HEK293 (cell line): Measurements from ENCODE around the gene UBE2Q2.

Experiments used
- CTCF ChIA-PET: fragments of 350-600 bp; formaldehyde crosslinking; extraction: SDS; loops from one replicate; lab custom pipeline; 2021; ENCODE audit warnings: antibody characterized with exemption; lab: Yijun Ruan, JAX
- POLR2A ChIA-PET: fragments of 300-600 bp; formaldehyde crosslinking; extraction: SDS; loops from one replicate; lab custom pipeline; 2020; ENCODE audit warnings: antibody characterized with exemption, inconsistent platforms; lab: Yijun Ruan, JAX
- H3K27ac ChIP-seq: fragments of 200-500 bp; sonication (Bioruptor generic); 2 replicates; pipeline ENCODE4 v1.5.1; 2014; ENCODE audit warnings: low read depth, low read length, control low read depth, inconsistent platforms; ENCODE audit errors: extremely low read depth
- H3K36me3 ChIP-seq, 2 experiments: fragments of 200-500 bp in 1 of 2; sonication (Bioruptor generic) in 1 of 2; 1 replicate in 1 of 2; 2 replicates in 1 of 2; pipeline ENCODE4 v1.5.1; 2014 to 2017; ENCODE audit warnings: inconsistent platforms in 2 of 2, low read length in 2 of 2; ENCODE audit not compliant: control insufficient read depth in 2 of 2, insufficient read depth in 1 of 2
- H3K4me1 ChIP-seq: fragments of 200-500 bp; sonication (Bioruptor generic); 2 replicates; pipeline ENCODE4 v1.5.1; 2014; ENCODE audit warnings: mild to moderate bottlenecking, low read length, inconsistent platforms; ENCODE audit not compliant: control insufficient read depth, insufficient read depth
- H3K4me3 ChIP-seq: 2 replicates; pipeline ENCODE4 v1.5.1; 2011; ENCODE audit warnings: low read depth, mild to moderate bottlenecking, control low read depth, low read length, moderate library complexity
- H3K9me3 ChIP-seq: fragments of 200-500 bp; sonication (Bioruptor generic); 2 replicates; pipeline ENCODE4 v1.5.1; 2014; ENCODE audit warnings: low read depth, low read length, inconsistent platforms; ENCODE audit not compliant: control insufficient read depth, insufficient read depth
- BCL11B ChIP-seq: fragments of 450-650 bp; formaldehyde crosslinking; IDR thresholded peaks from 2 replicates; pipeline ENCODE4 v1.5.1; 2016; ENCODE audit warnings: low read depth, missing biosample characterization, missing genetic modification characterization
- GLI4 ChIP-seq: fragments of 450-650 bp; formaldehyde crosslinking; IDR thresholded peaks from 2 replicates; pipeline ENCODE4 v1.5.1; 2016; ENCODE audit warnings: missing biosample characterization, missing genetic modification characterization
- KLF16 ChIP-seq: fragments of 450-650 bp; formaldehyde crosslinking; IDR thresholded peaks from 2 replicates; pipeline ENCODE4 v1.5.1; 2017; ENCODE audit warnings: missing biosample characterization, missing genetic modification characterization
- PRDM2 ChIP-seq: fragments of 450-650 bp; formaldehyde crosslinking; IDR thresholded peaks from 2 replicates; pipeline ENCODE4 v1.5.1; 2016; ENCODE audit warnings: missing biosample characterization, missing genetic modification characterization, borderline replicate concordance
- SCRT2 ChIP-seq: fragments of 450-650 bp; formaldehyde crosslinking; IDR thresholded peaks from 2 replicates; pipeline ENCODE4 v1.5.1; 2016; ENCODE audit warnings: missing biosample characterization, missing genetic modification characterization
- TCF7L2 ChIP-seq: IDR thresholded peaks from 2 replicates; pipeline ENCODE4 v1.6.1; 2011; ENCODE audit warnings: low read depth, mild to moderate bottlenecking, inconsistent platforms, low read length, moderate library complexity, borderline replicate concordance
- ZNF140 ChIP-seq: fragments of 450-650 bp; formaldehyde crosslinking; IDR thresholded peaks from 2 replicates; pipeline ENCODE4 v1.5.1; 2016; ENCODE audit warnings: missing biosample characterization, missing genetic modification characterization
- ZNF157 ChIP-seq: fragments of 450-650 bp; formaldehyde crosslinking; IDR thresholded peaks from 2 replicates; pipeline ENCODE4 v1.5.1; 2016; ENCODE audit warnings: missing biosample characterization, missing genetic modification characterization
- ZNF211 ChIP-seq: fragments of 450-650 bp; formaldehyde crosslinking; IDR thresholded peaks from 2 replicates; pipeline ENCODE4 v1.5.1; 2016; ENCODE audit warnings: low read depth, missing biosample characterization, missing genetic modification characterization
- ZNF266 ChIP-seq: fragments of 450-650 bp; formaldehyde crosslinking; IDR thresholded peaks from 2 replicates; pipeline ENCODE4 v1.5.1; 2016; ENCODE audit warnings: missing biosample characterization, missing genetic modification characterization, low read depth
- ZNF302 ChIP-seq: fragments of 450-650 bp; formaldehyde crosslinking; IDR thresholded peaks from 2 replicates; pipeline ENCODE4 v1.5.1; 2016; ENCODE audit warnings: missing biosample characterization, missing genetic modification characterization, low read depth
- ZNF311 ChIP-seq: fragments of 450-650 bp; formaldehyde crosslinking; IDR thresholded peaks from 2 replicates; pipeline ENCODE4 v1.5.1; 2017; ENCODE audit warnings: missing biosample characterization, missing genetic modification characterization, borderline replicate concordance
- ZNF433 ChIP-seq: fragments of 450-650 bp; formaldehyde crosslinking; IDR thresholded peaks from 2 replicates; pipeline ENCODE4 v1.5.1; 2016; ENCODE audit warnings: missing biosample characterization, missing genetic modification characterization, low read depth
- ZNF449 ChIP-seq: fragments of 450-650 bp; formaldehyde crosslinking; IDR thresholded peaks from 2 replicates; pipeline ENCODE4 v1.5.1; 2017; ENCODE audit warnings: missing biosample characterization, mild to moderate bottlenecking, missing genetic modification characterization, moderate library complexity
- ZNF596 ChIP-seq: fragments of 450-650 bp; IDR thresholded peaks from 2 replicates; pipeline ENCODE4 v1.5.0; 2018; ENCODE audit warnings: missing biosample characterization, mild to moderate bottlenecking, missing genetic modification characterization, moderate library complexity
- ZNF639 ChIP-seq: fragments of 450-650 bp; formaldehyde crosslinking; IDR thresholded peaks from 2 replicates; pipeline ENCODE4 v1.5.1; 2016; ENCODE audit warnings: missing biosample characterization, missing genetic modification characterization
- ZNF658 ChIP-seq: fragments of 450-650 bp; formaldehyde crosslinking; IDR thresholded peaks from 2 replicates; pipeline ENCODE4; 2016; ENCODE audit warnings: missing biosample characterization, missing genetic modification characterization
- ZNF707 ChIP-seq: fragments of 450-650 bp; formaldehyde crosslinking; IDR thresholded peaks from 2 replicates; pipeline ENCODE4 v1.5.1; 2016; ENCODE audit warnings: missing biosample characterization, missing genetic modification characterization
- ZSCAN5A ChIP-seq: fragments of 450-650 bp; formaldehyde crosslinking; IDR thresholded peaks from 2 replicates; pipeline ENCODE4 v1.5.1; 2016; ENCODE audit warnings: missing biosample characterization, missing genetic modification characterization

The UBE2Q2 gene

GRCh38 chr15:75916978-75917377 lies 73.7 kb downstream of the UBE2Q2 start:
- H3K4me1 ChIP-seq: peaks cover 3% of the 10 kb centered on the region; the same call in 1 of the 2 replicates
- no peaks in the 10 kb centered on the region for H3K9me3 ChIP-seq
- no peak overlapping the region for H3K4me3 ChIP-seq
- TF ChIP-seq ZNF311 (tag by site-specific recombination) (no peak), KLF16 (tag by site-specific recombination) (no peak), ZNF433 (tag by site-specific recombination) (no peak), ZNF211 (tag by site-specific recombination) (no peak), ZNF266 (tag by site-specific recombination) (no peak), ZNF140 (tag by site-specific recombination) (no peak), TCF7L2 (no peak), ZNF596 (tag by site-specific recombination) (no peak), ZNF302 (tag by site-specific recombination) (no peak), ZNF449 (tag by site-specific recombination) (no peak), PRDM2 (tag by site-specific recombination) (no peak), BCL11B (tag by site-specific recombination) (no peak), ZNF157 (tag by site-specific recombination) (no peak), ZNF658 (tag by site-specific recombination) (no peak), ZNF707 (tag by site-specific recombination) (no peak), ZNF639 (tag by site-specific recombination) (no peak), SCRT2 (tag by site-specific recombination) (no peak), GLI4 (tag by site-specific recombination) (no peak), ZSCAN5A (tag by site-specific recombination) (no peak)
- peaks cover 54 to 75% of the 10 kb centered on the region in 2 experiments for H3K36me3 ChIP-seq
- CTCF ChIA-PET: interaction anchor here (3.4 kb wide), 1 partner anchor 12 kb away, joined by 17 read pairs; no protein-coding TSS in a partner anchor
- POLR2A ChIA-PET: no interaction called here
- H3K27ac ChIP-seq: no peak overlapping the region
